Caco-2 (cell line): ENCODE measurements around the gene ZDHHC17. TPM values are rescaled to one million over a fixed set of nuclear protein-coding genes. Genes with fewer than 3 reads are reported as not detected.

Experiments
- BruUV-seq: library from RNA; stranded (reverse); fragments of 400-500 nt; replicated peaks from 2 replicates; lab custom pipeline; 2021; lab: Mats Ljungman, UMichigan
- CTCF ChIA-PET: fragments of 300-600 bp; sonication (Branson Sonifier 250); formaldehyde crosslinking; loops from one replicate; lab custom pipeline; 2022; ENCODE audit warnings: antibody characterized with exemption; lab: Charles Lee
- POLR2A ChIA-PET: fragments of 300-600 bp; sonication (Branson Sonifier 250); formaldehyde crosslinking; loops from one replicate; lab custom pipeline; 2022; ENCODE audit warnings: antibody characterized with exemption; lab: Charles Lee
- DNase-seq, 2 experiments: peaks; one replicate each; pipeline versions ENCODE4 v3.0.0 to v3.0.0-alpha.2; 2020 to 2022
- H3K27me3 ChIP-seq: replicated peaks from 2 replicates; pipeline ENCODE4 v1.6.0; 2011; ENCODE audit warnings: low read length; ENCODE audit not compliant: control insufficient read depth, insufficient read depth
- H3K36me3 ChIP-seq: 2 replicates; pipeline ENCODE4 v1.5.1; 2011; ENCODE audit warnings: low read length; ENCODE audit not compliant: control insufficient read depth, insufficient read depth
- H3K4me1 ChIP-seq: fragments of 250-450 bp; sonication (Bioruptor Pico); 2 replicates; pipeline ENCODE4 v1.5.1; 2020; ENCODE audit warnings: mild to moderate bottlenecking
- H3K4me3 ChIP-seq: 2 replicates; pipeline ENCODE4 v1.5.1; 2011; ENCODE audit warnings: low read depth, mild to moderate bottlenecking, control low read depth, low read length
- H3K9me3 ChIP-seq: fragments of 250-450 bp; sonication (Bioruptor Pico); 2 replicates; pipeline ENCODE4 v1.5.1; 2020; ENCODE audit warnings: mild to moderate bottlenecking, moderate library complexity
- H3K27ac Mint-ChIP-seq: one replicate; pipeline ENCODE4 v1.8.0; 2022; ENCODE audit warnings: mixed read lengths; ENCODE audit not compliant: unreplicated experiment
- H3K27me3 Mint-ChIP-seq: one replicate; pipeline ENCODE4 v1.8.0; 2022; ENCODE audit warnings: mixed read lengths; ENCODE audit not compliant: insufficient read depth, unreplicated experiment
- H3K36me3 Mint-ChIP-seq: one replicate; pipeline ENCODE4 v1.8.0; 2022; ENCODE audit warnings: mild to moderate bottlenecking, mixed read lengths; ENCODE audit not compliant: insufficient read depth, unreplicated experiment
- H3K4me1 Mint-ChIP-seq: one replicate; pipeline ENCODE4 v1.8.0; 2022; ENCODE audit warnings: low read depth, mixed read lengths; ENCODE audit not compliant: unreplicated experiment
- H3K4me3 Mint-ChIP-seq: one replicate; pipeline ENCODE4 v1.8.0; 2022; ENCODE audit warnings: mild to moderate bottlenecking, moderate library complexity, mixed read lengths; ENCODE audit not compliant: unreplicated experiment
- H3K9me3 Mint-ChIP-seq: one replicate; pipeline ENCODE4 v1.8.0; 2022; ENCODE audit warnings: mixed read lengths; ENCODE audit not compliant: unreplicated experiment
- CTCF ChIP-seq, 2 experiments: fragments of 200-600 bp in 1 of 2; IDR thresholded peaks; 1 replicate in 1 of 2; 2 replicates in 1 of 2; pipeline versions ENCODE4 v1.5.1 to v1.8.0; 2011 to 2022; ENCODE audit warnings: antibody characterized with exemption in 1 of 2, control low read depth in 1 of 2, inconsistent platforms in 1 of 2, low read depth in 1 of 2, low read length in 1 of 2, mild to moderate bottlenecking in 1 of 2, moderate library complexity in 1 of 2; ENCODE audit not compliant: insufficient read depth in 1 of 2, severe bottlenecking in 1 of 2, unreplicated experiment in 1 of 2
- intact Hi-C: fragments of 100-400 bp; cut with micrococcal nuclease; formaldehyde crosslinking; loops from one replicate; pipeline ENCODE4 v1.10.0; 2022; ENCODE audit not compliant: unreplicated experiment
- total RNA-seq: library from RNA; stranded (reverse); gene quantifications from 2 replicates; pipeline ENCODE4 v1.2.3, GENCODE V29; 2022

ZDHHC17 gene
- total RNA-seq, 1 experiment from 2014 or later = 32.2 TPM

GRCh38 chr12:76762601-76762980 is 1.3 kb upstream of the ZDHHC17 start:
- Histone ChIP-seq H3K4me1 (peaks cover 22% of the 10 kb centered on the region), H3K4me3 (no peak overlapping the region), H3K9me3 (no peaks in the 10 kb centered on the region), H3K27me3 (no peaks in the 10 kb centered on the region), H3K36me3 (no peaks in the 10 kb centered on the region)
- DNase-seq = no peak
- ChIA-PET CTCF (no interaction called here), POLR2A (no interaction called here)
- Mint-ChIP-seq H3K4me3 (peak overlapping the region; percentile 95), H3K9me3 (no peaks in the 10 kb centered on the region), H3K4me1 (peaks cover 18% of the 10 kb centered on the region), H3K27me3 (no peaks in the 10 kb centered on the region), H3K27ac (peak overlapping the region; percentile 92), H3K36me3 (peaks cover 25% of the 10 kb centered on the region)
- BruUV-seq = no TSS peak
- TF ChIP-seq CTCF (IDR thresholded peaks at IDR 0.05; ENCODE audit: insufficient read depth in 1 of 2, low read depth in 1 of 2, low read length in 1 of 2, severe bottlenecking in 1 of 2, unreplicated experiment in 1 of 2) = no peak
- intact Hi-C loops = no loop called here

- TF ChIP-seq CTCF (IDR thresholded peaks at IDR 0.05; ENCODE audit: insufficient read depth in 1 of 2, low read depth in 1 of 2, low read length in 1 of 2, severe bottlenecking in 1 of 2, unreplicated experiment in 1 of 2) = no peak
- no peaks in the 10 kb centered on the region for H3K9me3 ChIP-seq
- H3K4me1 Mint-ChIP-seq = peaks cover 18% of the 10 kb centered on the region
- no peak for DNase-seq
- CTCF ChIA-PET = no interaction called here
- H3K4me1 ChIP-seq = peaks cover 30% of the 10 kb centered on the region
- peak overlapping the region; percentile 92 for H3K27ac Mint-ChIP-seq
- H3K36me3 ChIP-seq = no peaks in the 10 kb centered on the region
- H3K27me3 ChIP-seq = no peaks in the 10 kb centered on the region
- H3K9me3 Mint-ChIP-seq = no peaks in the 10 kb centered on the region
- intact Hi-C loops = loop anchor here (1.0 to 2.0 kb wide), 3 partner anchors 26 to 144 kb away; no protein-coding TSS in a partner anchor
- peak overlapping the region; percentile 95 for H3K4me3 Mint-ChIP-seq
- BruUV-seq = TSS peak; percentile 52
- peaks cover 25% of the 10 kb centered on the region for H3K36me3 Mint-ChIP-seq
- H3K27me3 Mint-ChIP-seq = no peaks in the 10 kb centered on the region
- POLR2A ChIA-PET = no interaction called here
- H3K4me3 ChIP-seq = peak overlapping the region; percentile 98
Observed at GRCh38 chr12:76764856-76765255, 941 bp downstream of the ZDHHC17 start.

GRCh38 chr12:76765598-76765997 is 1.7 kb downstream of the ZDHHC17 start:
- Mint-ChIP-seq H3K9me3 (no peaks in the 10 kb centered on the region), H3K36me3 (peaks cover 25% of the 10 kb centered on the region), H3K4me3 (peak overlapping the region; percentile 95), H3K27me3 (no peaks in the 10 kb centered on the region), H3K4me1 (peaks cover 16% of the 10 kb centered on the region), H3K27ac (peak overlapping the region; percentile 92)
- Histone ChIP-seq H3K9me3 (no peaks in the 10 kb centered on the region), H3K4me3 (no peak overlapping the region; the same call in 1 of the 2 replicates), H3K4me1 (peaks cover 32% of the 10 kb centered on the region), H3K36me3 (no peaks in the 10 kb centered on the region), H3K27me3 (no peaks in the 10 kb centered on the region)
- no peak for TF ChIP-seq CTCF (IDR thresholded peaks at IDR 0.05; ENCODE audit: insufficient read depth in 1 of 2, low read depth in 1 of 2, low read length in 1 of 2, severe bottlenecking in 1 of 2, unreplicated experiment in 1 of 2)
- no TSS peak for BruUV-seq
- DNase-seq = no peak
- ChIA-PET CTCF (no interaction called here), POLR2A (no interaction called here)
- intact Hi-C loops = loop anchor here (2.0 kb wide), 1 partner anchor 25 kb away; no protein-coding TSS in a partner anchor
